SH-SY5Y (cell line): ENCODE results near the gene VANGL1.

Experiments used
- GATA2 ChIP-seq: IDR thresholded peaks from 2 replicates; pipeline ENCODE4 v1.6.1; 2011; ENCODE audit warnings: mild to moderate bottlenecking, low read depth, low read length
- GATA3 ChIP-seq: IDR thresholded peaks from 2 replicates; pipeline ENCODE4 v1.6.1; 2011; ENCODE audit warnings: low read depth, mild to moderate bottlenecking, low read length, moderate library complexity

GRCh38 chr1:115656461-115657077, 14.8 kb downstream of the VANGL1 start:
- TF ChIP-seq GATA2: no peak
- TF ChIP-seq GATA3: no peak
